ENCODE measurements around the gene ARHGAP42. TPM values are rescaled to one million over a fixed set of nuclear protein-coding genes. Genes with fewer than 3 reads are reported as not detected.

The ARHGAP42 gene
- total and polyA plus RNA-seq, 2 of the 13 experiments (the other 11 are each of a cell fraction or from before 2014, with no cell fraction given): 2.5 to 4.3 TPM

DNA sequence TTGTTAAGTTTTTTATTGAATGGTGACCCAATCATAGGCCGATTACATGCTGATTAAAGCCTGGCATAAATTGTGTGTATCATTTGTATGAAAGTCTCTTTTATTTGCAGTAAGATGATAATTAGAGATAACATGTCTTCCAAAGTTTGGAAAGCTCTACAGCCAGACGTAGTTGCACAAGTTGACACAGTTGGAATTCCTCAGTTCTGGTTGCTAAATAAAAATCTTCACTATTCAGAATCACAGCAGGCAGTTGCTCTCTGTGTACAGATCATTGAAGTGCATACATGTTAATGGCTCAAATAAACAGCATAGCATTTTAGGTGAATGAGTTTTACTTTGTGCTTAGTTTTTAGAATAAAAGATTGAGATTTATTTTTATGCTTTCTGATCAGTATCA lies 69.5 kb downstream of the ARHGAP42 start:
- Histone ChIP-seq H3K4me2 (ENCODE audit: low read depth, low read length) (no peak overlapping the region), H3K4me3 (replicated peaks in 1 of 3; ENCODE audit: insufficient read depth in 1 of 3, low read depth in 2 of 3, low read length in 3 of 3) (no peak overlapping the region), H3K79me2 (ENCODE audit: insufficient read depth, low read length) (no peaks in the 10 kb centered on the region), H3K9ac (ENCODE audit: insufficient read depth, low read depth, low read length) (no peak overlapping the region), H3K27me3 (ENCODE audit: control insufficient read depth in 1 of 2, insufficient read depth in 2 of 2, low read length in 2 of 2) (no peaks in the 10 kb centered on the region), H4K20me1 (ENCODE audit: insufficient read depth, low read length) (no peaks in the 10 kb centered on the region), H3K27ac (ENCODE audit: extremely low read length, insufficient read depth, low read length) (no peak overlapping the region), H3K4me1 (ENCODE audit: insufficient read depth, low read length) (no peaks in the 10 kb centered on the region), H3K9me3 (ENCODE audit: low read length) (no peaks in the 10 kb centered on the region), H2AFZ (ENCODE audit: low read length) (no peak overlapping the region), H3K36me3 (replicated peaks in 1 of 2; ENCODE audit: control insufficient read depth in 1 of 2, insufficient read depth in 2 of 2, low read length in 2 of 2) (no peaks in the 10 kb centered on the region)
- intact Hi-C loops (cut with micrococcal nuclease; ENCODE audit: unreplicated experiment) (no loop called here), in situ Hi-C loops (cut with HindIII; ENCODE audit: extremely low pct_ligation_motif_present, low pct_unique_long_range_greater_than_20kb) (no loop called here)
- TF ChIP-seq, protein P1, sequence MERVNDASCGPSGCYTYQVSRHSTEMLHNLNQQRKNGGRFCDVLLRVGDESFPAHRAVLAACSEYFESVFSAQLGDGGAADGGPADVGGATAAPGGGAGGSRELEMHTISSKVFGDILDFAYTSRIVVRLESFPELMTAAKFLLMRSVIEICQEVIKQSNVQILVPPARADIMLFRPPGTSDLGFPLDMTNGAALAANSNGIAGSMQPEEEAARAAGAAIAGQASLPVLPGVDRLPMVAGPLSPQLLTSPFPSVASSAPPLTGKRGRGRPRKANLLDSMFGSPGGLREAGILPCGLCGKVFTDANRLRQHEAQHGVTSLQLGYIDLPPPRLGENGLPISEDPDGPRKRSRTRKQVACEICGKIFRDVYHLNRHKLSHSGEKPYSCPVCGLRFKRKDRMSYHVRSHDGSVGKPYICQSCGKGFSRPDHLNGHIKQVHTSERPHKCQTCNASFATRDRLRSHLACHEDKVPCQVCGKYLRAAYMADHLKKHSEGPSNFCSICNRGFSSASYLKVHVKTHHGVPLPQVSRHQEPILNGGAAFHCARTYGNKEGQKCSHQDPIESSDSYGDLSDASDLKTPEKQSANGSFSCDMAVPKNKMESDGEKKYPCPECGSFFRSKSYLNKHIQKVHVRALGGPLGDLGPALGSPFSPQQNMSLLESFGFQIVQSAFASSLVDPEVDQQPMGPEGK (CRISPR knock-in tag; IDR thresholded peaks at IDR 0.05): no peak
- TF ChIP-seq, protein P2, sequence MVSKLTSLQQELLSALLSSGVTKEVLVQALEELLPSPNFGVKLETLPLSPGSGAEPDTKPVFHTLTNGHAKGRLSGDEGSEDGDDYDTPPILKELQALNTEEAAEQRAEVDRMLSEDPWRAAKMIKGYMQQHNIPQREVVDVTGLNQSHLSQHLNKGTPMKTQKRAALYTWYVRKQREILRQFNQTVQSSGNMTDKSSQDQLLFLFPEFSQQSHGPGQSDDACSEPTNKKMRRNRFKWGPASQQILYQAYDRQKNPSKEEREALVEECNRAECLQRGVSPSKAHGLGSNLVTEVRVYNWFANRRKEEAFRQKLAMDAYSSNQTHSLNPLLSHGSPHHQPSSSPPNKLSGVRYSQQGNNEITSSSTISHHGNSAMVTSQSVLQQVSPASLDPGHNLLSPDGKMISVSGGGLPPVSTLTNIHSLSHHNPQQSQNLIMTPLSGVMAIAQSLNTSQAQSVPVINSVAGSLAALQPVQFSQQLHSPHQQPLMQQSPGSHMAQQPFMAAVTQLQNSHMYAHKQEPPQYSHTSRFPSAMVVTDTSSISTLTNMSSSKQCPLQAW (CRISPR knock-in tag; IDR thresholded peaks at IDR 0.05): no peak
- no peak for ATAC-seq
- no peak for FAIRE-seq
- no TSS peak for BruUV-seq (replicated peaks)
- POLR2A ChIA-PET: no interaction called here
- no peak for DNase-seq (ENCODE audit: low spot score)
- WGBS (ENCODE audit: low lambda C conversion rate): 35% methylated on average over 2 of the region's 2 CpGs
- CTCF ChIA-PET (ENCODE audit: low intra/inter-chr PET ratio, low total read pairs): no interaction called here

DNA sequence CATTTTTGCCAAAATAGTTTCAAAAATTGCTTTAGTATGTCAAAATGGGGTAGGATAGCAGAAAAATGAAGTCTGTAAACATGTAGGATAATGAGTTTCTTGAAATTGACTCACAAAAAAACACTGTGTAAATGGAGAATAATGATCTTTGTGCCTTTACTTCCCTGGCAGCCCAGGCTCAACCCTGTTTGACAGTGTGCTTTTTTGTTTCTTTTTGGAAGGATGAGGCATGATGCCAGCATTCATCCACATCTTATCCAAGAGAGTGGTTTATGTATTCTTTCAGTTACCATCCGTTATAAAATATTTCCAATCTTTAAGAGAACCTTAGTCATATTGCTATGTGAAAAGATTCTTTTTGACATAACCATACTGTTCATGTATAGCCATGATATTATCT lies 70.6 kb downstream of the ARHGAP42 start:
- ChIA-PET POLR2A (no interaction called here), CTCF (ENCODE audit: low intra/inter-chr PET ratio, low total read pairs) (no interaction called here)
- Histone ChIP-seq H3K9me3 (ENCODE audit: low read length) (no peaks in the 10 kb centered on the region), H4K20me1 (ENCODE audit: insufficient read depth, low read length) (no peaks in the 10 kb centered on the region), H2AFZ (ENCODE audit: low read length) (no peak overlapping the region), H3K36me3 (replicated peaks in 1 of 2; ENCODE audit: control insufficient read depth in 1 of 2, insufficient read depth in 2 of 2, low read length in 2 of 2) (no peaks in the 10 kb centered on the region), H3K27ac (ENCODE audit: extremely low read length, insufficient read depth, low read length) (no peak overlapping the region), H3K4me1 (ENCODE audit: insufficient read depth, low read length) (no peaks in the 10 kb centered on the region), H3K4me3 (replicated peaks in 1 of 3; ENCODE audit: insufficient read depth in 1 of 3, low read depth in 2 of 3, low read length in 3 of 3) (no peak overlapping the region), H3K9ac (ENCODE audit: insufficient read depth, low read depth, low read length) (no peak overlapping the region), H3K27me3 (ENCODE audit: control insufficient read depth in 1 of 2, insufficient read depth in 2 of 2, low read length in 2 of 2) (no peaks in the 10 kb centered on the region), H3K79me2 (ENCODE audit: insufficient read depth, low read length) (no peaks in the 10 kb centered on the region), H3K4me2 (ENCODE audit: low read depth, low read length) (no peak overlapping the region)
- WGBS (ENCODE audit: low lambda C conversion rate): 90% methylated on average over 1 of the region's 1 CpG
- TF ChIP-seq, protein P3, sequence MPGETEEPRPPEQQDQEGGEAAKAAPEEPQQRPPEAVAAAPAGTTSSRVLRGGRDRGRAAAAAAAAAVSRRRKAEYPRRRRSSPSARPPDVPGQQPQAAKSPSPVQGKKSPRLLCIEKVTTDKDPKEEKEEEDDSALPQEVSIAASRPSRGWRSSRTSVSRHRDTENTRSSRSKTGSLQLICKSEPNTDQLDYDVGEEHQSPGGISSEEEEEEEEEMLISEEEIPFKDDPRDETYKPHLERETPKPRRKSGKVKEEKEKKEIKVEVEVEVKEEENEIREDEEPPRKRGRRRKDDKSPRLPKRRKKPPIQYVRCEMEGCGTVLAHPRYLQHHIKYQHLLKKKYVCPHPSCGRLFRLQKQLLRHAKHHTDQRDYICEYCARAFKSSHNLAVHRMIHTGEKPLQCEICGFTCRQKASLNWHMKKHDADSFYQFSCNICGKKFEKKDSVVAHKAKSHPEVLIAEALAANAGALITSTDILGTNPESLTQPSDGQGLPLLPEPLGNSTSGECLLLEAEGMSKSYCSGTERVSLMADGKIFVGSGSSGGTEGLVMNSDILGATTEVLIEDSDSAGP (CRISPR knock-in tag; IDR thresholded peaks at IDR 0.05; ENCODE audit: borderline replicate concordance): no peak
- TF ChIP-seq U2AF2 (IDR thresholded peaks at IDR 0.05; ENCODE audit: low read depth, low read length) (no peak), ZNF431 (CRISPR knock-in tag; IDR thresholded peaks at IDR 0.05; ENCODE audit: borderline replicate concordance, low read depth) (no peak)
- intact Hi-C loops (cut with micrococcal nuclease; ENCODE audit: unreplicated experiment) (no loop called here), in situ Hi-C loops (cut with HindIII; ENCODE audit: extremely low pct_ligation_motif_present, low pct_unique_long_range_greater_than_20kb) (no loop called here)
- ATAC-seq (no peak), DNase-seq (ENCODE audit: low spot score) (no peak), FAIRE-seq (no peak)
- BruUV-seq (replicated peaks): no TSS peak

Measured in HepG2 (cell line).